Frontal cortex (tissue), 4 donors: Measurements from ENCODE around the gene LCLAT1. TPM values are rescaled to one million over a fixed set of nuclear protein-coding genes. Genes with fewer than 3 reads are reported as not detected.
"Not testable (repeated sequence)": the region's sequence is repeated elsewhere in the genome, so short reads cannot be mapped to it uniquely, and the experiment has no call there.

Experiments used
- DNase-seq, 2 donors: peaks; one replicate each; pipeline ENCODE4 v3.0.0; 2012; ENCODE audit warnings: low spot score in 2 of 2
- FAIRE-seq: peaks from 2 replicates; lab custom pipeline; 2012; peaks lifted over from hg19 to GRCh38; lab: Jason Lieb, UNC
- total RNA-seq: library from RNA; depleted of rRNA; stranded (reverse); fragments of >200 nt; gene quantifications from one replicate; pipeline ENCODE4 v1.2.3, GENCODE V29; 2014
- donor health status: control.
- donor health status: control.
- donor health status: control.

LCLAT1 gene
- total RNA-seq, 1 donor from 2014 or later, result 23.6 TPM

- FAIRE-seq (no peak), DNase-seq (no peak)
Measured at GRCh38 chr2:30480703-30481322, 33.8 kb downstream of the LCLAT1 start.

DNA sequence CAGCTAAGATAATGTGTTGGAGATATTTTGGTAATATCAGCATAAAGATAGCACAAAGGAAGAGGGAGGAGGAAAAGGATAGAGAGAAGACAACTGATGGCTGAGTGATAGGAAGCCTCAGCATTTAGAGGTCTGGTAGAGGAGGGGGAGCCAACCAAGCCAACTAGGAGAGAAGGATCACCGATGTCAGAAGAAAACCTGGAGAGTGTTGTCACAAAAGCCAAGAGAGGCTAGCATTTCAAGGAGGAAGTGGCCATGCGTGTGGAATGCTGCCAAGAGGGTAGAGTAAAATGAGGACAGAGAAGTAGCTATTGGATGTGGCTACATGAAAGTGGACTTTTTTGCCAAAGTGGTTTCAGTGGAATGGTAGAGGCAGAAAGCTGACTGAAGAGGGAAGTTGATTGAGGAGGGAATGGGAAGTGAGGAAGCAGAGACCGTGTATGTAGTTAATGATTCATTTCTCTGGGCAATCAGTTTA is 34.3 kb downstream of the LCLAT1 start:
- DNase-seq, result no peak
- no peak for FAIRE-seq

- FAIRE-seq (no peak), DNase-seq (no peak)
Measured at GRCh38 chr2:30482011-30482410, 35.0 kb downstream of the LCLAT1 start.

DNA sequence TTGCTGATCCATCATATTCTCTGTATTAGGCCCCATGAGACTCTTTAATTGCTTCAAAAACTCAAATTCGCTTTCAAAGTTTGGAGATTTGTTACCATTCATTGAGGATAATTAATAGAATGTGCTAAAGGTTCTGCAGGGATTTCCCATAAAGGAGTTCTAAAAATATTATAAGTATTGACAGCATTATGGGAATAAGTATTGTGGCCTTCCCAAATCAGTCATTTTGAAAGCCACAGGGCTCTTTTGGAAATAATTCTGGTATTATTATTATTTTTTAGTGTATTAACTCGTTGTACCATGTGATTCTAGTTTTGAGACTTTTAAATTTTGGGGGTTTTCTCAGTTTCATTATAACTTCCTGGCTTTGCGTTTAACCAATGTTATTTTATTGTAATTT is 37.1 kb downstream of the LCLAT1 start:
- no peak for FAIRE-seq
- DNase-seq, result no peak

DNA sequence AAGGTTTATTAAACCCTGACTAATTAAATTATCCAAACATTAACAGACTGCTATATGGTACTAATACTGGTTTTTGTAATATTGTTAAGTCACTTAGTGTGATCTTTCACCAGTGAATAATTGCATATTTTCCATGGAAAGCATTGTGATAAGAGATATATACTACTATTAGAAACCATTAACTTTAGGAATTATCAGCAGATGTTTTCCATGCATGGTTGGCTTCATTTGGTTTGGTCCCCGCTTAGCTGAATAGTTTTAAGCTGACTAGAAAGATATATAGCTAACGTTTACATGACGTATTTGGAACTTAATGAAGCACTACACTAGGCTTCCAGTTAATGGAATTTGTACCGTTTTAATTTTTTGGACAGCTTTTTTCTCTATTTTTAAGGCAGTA is 37.9 kb downstream of the LCLAT1 start:
- no peak for FAIRE-seq
- no peak for DNase-seq

GRCh38 chr2:30486655-30487054 is 39.6 kb downstream of the LCLAT1 start:
- DNase-seq (no peak), FAIRE-seq (no peak)

DNA sequence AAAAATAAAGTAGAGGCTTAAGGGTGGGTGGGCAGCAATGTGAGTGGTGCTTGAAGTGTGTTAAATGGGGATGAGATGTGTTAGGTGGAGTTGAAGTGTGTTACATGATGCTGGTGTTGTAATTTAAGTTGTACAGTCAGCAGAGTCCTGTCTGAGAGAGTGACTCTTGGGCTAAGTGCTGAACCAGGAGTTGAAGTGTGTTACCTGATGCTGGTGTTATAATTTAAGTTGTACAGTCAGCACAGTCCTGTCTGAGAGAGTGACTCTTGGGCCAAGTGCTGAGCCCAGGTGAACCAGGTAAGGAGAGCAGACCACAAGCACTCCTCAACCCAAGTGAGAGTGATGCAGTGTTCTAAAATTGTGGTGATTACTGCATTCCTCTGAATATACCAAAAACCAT is 40.6 kb downstream of the LCLAT1 start:
- FAIRE-seq, result no peak

DNA sequence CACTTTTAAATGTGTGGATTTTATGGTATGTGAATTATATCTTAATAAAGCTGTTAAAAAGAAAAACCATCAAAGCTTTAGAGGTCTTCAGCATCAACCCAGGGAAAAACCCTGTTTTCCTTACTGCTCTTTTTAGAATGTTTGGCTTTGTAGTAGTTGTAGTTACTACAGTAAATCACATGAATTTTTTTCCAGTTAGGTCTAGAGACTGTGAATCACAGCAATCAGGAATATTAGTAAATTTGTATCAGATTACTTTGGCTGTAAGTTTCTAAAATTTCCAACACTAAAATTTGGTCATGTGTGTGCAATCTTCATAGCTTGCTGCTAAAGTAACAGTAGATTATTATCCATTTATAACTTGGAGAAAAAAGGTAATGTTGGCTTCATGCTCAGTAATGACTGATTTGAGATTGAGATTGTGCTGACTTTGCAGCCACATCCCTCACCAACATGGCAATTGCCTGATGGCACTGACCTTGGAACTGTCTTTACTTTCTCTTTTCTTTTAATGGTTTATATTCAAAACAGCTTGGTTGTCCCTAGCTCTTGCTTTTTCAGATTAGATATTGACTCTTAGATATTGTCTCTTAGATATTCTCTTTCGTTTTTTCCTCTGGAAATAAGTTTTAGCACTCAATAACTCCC is 41.1 kb downstream of the LCLAT1 start:
- DNase-seq (no peak), FAIRE-seq (no peak)

More for the DNA sequence above, 40.6 kb downstream of the LCLAT1 start:
- DNase-seq, result no peak

GRCh38 chr2:30491225-30491624 is 44.2 kb downstream of the LCLAT1 start:
- no peak for FAIRE-seq
- no peak for DNase-seq

GRCh38 chr2:30492185-30492584 is 45.1 kb downstream of the LCLAT1 start:
- DNase-seq (no peak), FAIRE-seq (no peak)

- FAIRE-seq, result no peak
- no peak for DNase-seq
Measured at GRCh38 chr2:30492619-30493018, 45.6 kb downstream of the LCLAT1 start.

- FAIRE-seq, result no peak
- no peak for DNase-seq
Measured at GRCh38 chr2:30493440-30493839, 46.4 kb downstream of the LCLAT1 start.

GRCh38 chr2:30495896-30496295 is 48.9 kb downstream of the LCLAT1 start:
- FAIRE-seq, DNase-seq: not testable (repeated sequence)

DNA sequence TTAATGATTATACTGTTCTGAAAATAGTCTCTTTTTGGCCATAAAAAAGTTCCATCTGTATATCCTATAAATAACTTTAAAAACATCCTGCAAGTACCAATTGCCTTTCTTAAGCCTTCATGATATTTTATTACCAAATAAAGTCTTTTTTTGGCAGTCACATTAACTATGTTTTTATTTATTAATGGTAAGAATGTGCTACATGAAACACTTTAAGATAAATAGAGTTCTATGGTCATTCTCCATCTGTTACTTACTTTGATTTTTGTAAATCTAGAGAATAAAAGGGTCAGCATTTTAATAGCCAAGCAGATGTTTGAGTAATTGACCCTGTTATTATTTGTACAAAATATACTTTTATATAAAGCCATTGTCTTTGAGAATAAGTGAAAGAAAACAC is 52.6 kb downstream of the LCLAT1 start:
- FAIRE-seq, result no peak
- no peak for DNase-seq

- DNase-seq, result no peak
- FAIRE-seq, result no peak
Measured at GRCh38 chr2:30500699-30501098, 53.7 kb downstream of the LCLAT1 start.

DNA sequence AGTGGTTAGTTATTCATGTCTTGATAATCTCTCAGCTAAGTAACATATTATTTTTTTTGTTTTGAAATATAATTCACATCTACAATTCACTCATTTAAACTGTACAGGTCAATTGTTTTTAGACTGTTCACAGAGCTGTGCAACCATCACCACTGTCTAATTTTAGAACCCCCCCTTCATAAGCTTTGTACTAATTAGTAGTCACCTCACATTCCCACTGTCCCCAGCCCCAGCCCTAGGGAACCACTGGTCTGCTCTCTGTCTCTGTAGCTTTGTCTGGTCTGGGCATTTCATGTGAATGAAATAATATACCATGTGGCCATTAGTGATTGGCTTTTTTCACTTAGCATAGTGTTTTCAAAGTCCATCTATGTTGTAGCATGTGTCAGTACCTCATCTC is 55.3 kb downstream of the LCLAT1 start:
- FAIRE-seq (no peak), DNase-seq (no peak)

DNA sequence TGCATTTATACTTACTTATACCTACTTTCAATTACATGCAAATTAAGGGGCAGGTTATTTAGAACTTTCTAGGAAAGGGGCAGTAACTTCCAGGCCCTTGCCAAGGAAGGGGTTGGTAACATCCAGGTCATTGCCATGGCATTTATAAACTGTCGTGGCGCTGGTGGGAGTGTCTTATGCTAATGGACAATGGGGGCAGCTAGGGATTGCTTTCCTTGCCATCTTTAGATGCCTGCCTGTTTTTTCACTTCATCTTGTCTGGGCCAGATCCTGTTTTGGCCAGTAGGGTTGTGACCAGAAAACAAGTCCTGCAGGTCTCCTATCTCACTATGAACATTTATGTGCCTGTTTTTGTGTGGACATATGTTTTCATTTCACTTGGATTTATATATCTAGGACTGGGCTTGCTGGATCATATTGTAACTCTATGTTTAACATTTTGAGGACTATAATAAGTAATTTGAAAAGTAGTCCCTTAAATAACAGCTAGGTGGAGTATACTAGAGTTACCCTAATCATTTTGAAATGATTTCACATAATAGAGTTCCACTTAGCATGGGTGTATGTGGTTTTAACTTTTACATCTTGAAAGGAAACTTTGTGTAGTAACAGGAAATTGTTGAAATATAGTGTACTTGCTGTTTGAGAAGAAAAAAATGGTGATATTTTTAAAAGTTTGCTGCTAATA is 56.1 kb downstream of the LCLAT1 start:
- no peak for FAIRE-seq
- DNase-seq, result no peak

DNA sequence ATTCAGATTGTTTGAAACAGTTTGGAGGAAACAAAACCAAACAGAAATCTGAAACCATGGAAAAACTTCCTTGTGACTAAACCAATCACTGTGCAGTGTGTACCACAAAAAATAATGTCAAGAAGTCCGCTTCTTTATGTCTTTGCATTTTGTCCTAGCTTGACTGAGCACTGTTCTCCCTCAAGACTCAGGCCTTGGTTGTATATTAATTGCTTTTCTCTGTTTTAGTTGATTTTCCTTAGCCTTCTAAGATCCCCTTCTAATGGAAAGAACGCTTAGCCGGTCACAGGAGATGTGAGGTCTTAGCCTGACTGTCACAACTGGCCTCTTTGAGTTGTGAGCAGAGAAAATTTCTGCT is 56.6 kb downstream of the LCLAT1 start:
- FAIRE-seq (no peak), DNase-seq (no peak)

DNA sequence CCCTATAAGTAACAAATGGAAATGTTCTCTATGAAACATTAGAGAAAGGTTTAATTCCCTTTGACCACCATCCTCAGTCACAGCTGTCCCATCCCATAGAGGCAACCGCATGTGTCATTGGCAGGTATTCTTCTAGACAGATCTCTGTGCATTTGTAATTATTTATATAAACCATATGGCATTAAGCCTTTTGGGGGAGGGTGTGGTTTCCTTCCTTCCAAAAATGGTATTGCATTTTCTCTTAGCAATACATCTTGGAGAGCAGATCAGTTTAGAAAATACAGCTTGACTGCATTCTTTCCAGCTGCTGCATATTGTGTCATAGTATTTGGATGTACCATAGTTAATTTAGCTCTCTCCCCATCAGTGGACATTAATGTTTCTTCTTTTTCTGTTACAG is 57.7 kb downstream of the LCLAT1 start:
- no peak for FAIRE-seq
- DNase-seq, result no peak

GRCh38 chr2:30505500-30506180 is 58.6 kb downstream of the LCLAT1 start:
- DNase-seq (no peak), FAIRE-seq (no peak)

- DNase-seq, FAIRE-seq: not testable (repeated sequence)
Measured at GRCh38 chr2:30507460-30507859, 60.4 kb downstream of the LCLAT1 start.
